Panc1 (cell line): Measurements from ENCODE around the gene PPM1N.

Experiments
- CTCF ChIP-seq: fragments of 450-650 bp; IDR thresholded peaks from 2 replicates; pipeline ENCODE4 v1.5.1; 2017; ENCODE audit warnings: mild to moderate bottlenecking
- POLR2AphosphoS5 ChIP-seq: IDR thresholded peaks from 2 replicates; pipeline ENCODE4 v1.6.1; 2012; ENCODE audit warnings: mild to moderate bottlenecking, low read depth, low read length, moderate library complexity
- REST ChIP-seq, 2 experiments: IDR thresholded peaks; 2 replicates each; pipeline ENCODE4 v1.6.1; 2011 to 2012; ENCODE audit warnings: low read depth in 2 of 2, control low read depth in 1 of 2, low read length in 1 of 2, mild to moderate bottlenecking in 1 of 2, moderate library complexity in 1 of 2; ENCODE audit not compliant: insufficient read depth in 1 of 2
- SIN3A ChIP-seq: IDR thresholded peaks from 2 replicates; pipeline ENCODE4 v1.6.1; 2012; ENCODE audit warnings: low read depth, mild to moderate bottlenecking, low read length, moderate library complexity, borderline replicate concordance; ENCODE audit not compliant: insufficient read depth
- TCF7L2 ChIP-seq: IDR thresholded peaks from 2 replicates; pipeline ENCODE4 v1.6.1; 2011; ENCODE audit warnings: mild to moderate bottlenecking, low read depth, low read length, inconsistent platforms

- TF ChIP-seq SIN3A (no peak), REST (IDR thresholded peaks at IDR 0.05; ENCODE audit: insufficient read depth in 1 of 2, low read depth in 2 of 2, low read length in 1 of 2) (no peak), POLR2AphosphoS5 (no peak), CTCF (peak; percentile 89), TCF7L2 (no peak)
Observed at GRCh38 chr19:45523642-45524256, 25.5 kb downstream of the PPM1N start.
